ENCODE data around the gene GALNT4. TPM values are rescaled to one million over a fixed set of nuclear protein-coding genes. Genes with fewer than 3 reads are reported as not detected.

The GALNT4 gene
- polyA plus RNA-seq, 1 experiment = 2.1 TPM

GRCh38 chr12:89552376-89552775 is 27.8 kb upstream of the GALNT4 start:
- TF ChIP-seq, protein P1, sequence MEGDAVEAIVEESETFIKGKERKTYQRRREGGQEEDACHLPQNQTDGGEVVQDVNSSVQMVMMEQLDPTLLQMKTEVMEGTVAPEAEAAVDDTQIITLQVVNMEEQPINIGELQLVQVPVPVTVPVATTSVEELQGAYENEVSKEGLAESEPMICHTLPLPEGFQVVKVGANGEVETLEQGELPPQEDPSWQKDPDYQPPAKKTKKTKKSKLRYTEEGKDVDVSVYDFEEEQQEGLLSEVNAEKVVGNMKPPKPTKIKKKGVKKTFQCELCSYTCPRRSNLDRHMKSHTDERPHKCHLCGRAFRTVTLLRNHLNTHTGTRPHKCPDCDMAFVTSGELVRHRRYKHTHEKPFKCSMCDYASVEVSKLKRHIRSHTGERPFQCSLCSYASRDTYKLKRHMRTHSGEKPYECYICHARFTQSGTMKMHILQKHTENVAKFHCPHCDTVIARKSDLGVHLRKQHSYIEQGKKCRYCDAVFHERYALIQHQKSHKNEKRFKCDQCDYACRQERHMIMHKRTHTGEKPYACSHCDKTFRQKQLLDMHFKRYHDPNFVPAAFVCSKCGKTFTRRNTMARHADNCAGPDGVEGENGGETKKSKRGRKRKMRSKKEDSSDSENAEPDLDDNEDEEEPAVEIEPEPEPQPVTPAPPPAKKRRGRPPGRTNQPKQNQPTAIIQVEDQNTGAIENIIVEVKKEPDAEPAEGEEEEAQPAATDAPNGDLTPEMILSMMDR (IDR thresholded peaks at IDR 0.05; ENCODE audit: insufficient read depth, low read depth, low read length) = no peak
- ChIA-PET POLR2A (no interaction called here), CTCF (interaction anchor here (1.3 to 1.6 kb wide), 2 partner anchors 9 to 508 kb away, joined by 3 to 6 read pairs; no protein-coding TSS in a partner anchor)

DNA sequence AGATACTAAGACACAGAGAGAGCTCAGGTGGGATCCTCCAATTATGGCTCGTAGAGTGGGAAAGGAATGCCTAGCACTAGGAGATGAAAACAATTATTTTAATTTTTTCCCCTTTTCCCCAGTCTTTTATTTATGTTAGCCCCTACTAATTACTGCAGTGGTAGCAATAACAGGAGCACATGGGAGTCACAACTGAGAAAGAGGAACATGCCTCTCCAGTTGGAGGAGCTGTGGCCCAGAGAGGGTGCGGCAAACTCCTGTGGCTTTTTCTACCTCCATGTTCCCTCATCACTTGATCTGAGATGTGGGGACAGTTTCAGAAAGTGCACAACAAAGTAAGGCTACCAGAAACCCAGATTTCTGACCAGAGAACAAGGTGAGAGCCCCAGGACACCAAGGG is 27.2 kb upstream of the GALNT4 start:
- no peak for DNase-seq (ENCODE audit: low read depth)
- Histone ChIP-seq H3K4me3 (ENCODE audit: low read depth, low read length) (no peak overlapping the region), H3K27me3 (ENCODE audit: control insufficient read depth, insufficient read depth, low read length) (no peaks in the 10 kb centered on the region), H3K36me3 (ENCODE audit: control insufficient read depth, insufficient read depth, low read length) (no peaks in the 10 kb centered on the region)
- ChIA-PET CTCF (interaction anchor here (1.3 to 1.6 kb wide), 2 partner anchors 8 to 508 kb away, joined by 3 to 6 read pairs; no protein-coding TSS in a partner anchor), POLR2A (no interaction called here)
- TF ChIP-seq, protein P1 (IDR thresholded peaks at IDR 0.05; ENCODE audit: insufficient read depth, low read depth, low read length) = no peak

More at GRCh38 chr12:89552376-89552775, 27.8 kb upstream of the GALNT4 start:
- Histone ChIP-seq H3K4me3 (ENCODE audit: low read depth, low read length) (no peak overlapping the region), H3K27me3 (ENCODE audit: control insufficient read depth, insufficient read depth, low read length) (no peaks in the 10 kb centered on the region), H3K36me3 (ENCODE audit: control insufficient read depth, insufficient read depth, low read length) (no peaks in the 10 kb centered on the region)
- no peak for DNase-seq (ENCODE audit: low read depth)

DNA sequence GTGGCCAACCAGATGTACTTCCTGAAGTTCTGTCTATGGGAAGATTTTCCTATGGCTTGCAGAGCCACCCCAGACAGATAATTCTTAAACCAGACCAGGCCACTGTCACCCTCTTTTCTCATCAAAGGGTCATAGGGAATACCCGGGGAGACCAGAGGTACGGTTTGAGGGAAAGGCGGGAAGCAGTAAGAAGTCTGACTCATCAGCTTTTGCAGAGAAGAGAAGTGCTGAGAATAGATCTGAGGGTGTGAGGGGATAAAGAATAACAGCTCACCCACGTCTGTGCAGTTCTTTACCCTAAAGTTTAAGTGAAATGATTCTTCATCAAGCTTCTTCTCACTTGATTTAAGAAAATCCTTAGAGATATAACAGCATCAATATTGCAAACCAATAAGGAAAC is 22.5 kb upstream of the GALNT4 start:
- POLR2A ChIA-PET = no interaction called here
- H3K4me3 ChIP-seq (ENCODE audit: low read depth, low read length) = no peak overlapping the region

DNA sequence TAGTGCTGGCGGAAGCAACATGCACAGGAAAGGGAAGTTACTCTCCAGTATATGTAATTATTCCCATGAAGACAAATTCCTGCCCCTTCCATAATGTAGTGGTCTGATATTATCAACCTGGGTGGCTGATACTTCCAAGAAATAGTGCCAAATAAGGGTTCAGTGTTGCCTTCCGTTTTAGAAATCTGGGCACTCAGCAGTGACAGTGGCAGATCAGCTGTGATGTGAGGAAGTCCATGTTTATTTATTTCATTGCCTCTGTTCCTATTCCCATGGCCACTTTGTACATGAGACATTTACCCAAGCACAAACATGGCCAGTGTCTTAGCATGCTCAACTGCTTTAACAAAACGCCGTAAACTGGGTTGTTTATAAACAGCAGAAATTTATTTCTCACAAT is 21.6 kb upstream of the GALNT4 start:
- Histone ChIP-seq H3K4me3 (ENCODE audit: low read depth, low read length) (no peak overlapping the region), H3K36me3 (ENCODE audit: control insufficient read depth, insufficient read depth, low read length) (no peaks in the 10 kb centered on the region), H3K27me3 (ENCODE audit: control insufficient read depth, insufficient read depth, low read length) (no peaks in the 10 kb centered on the region)
- POLR2A ChIA-PET = no interaction called here
- no peak for DNase-seq (ENCODE audit: low read depth)
- CTCF ChIA-PET = no interaction called here
- TF ChIP-seq, protein P1 (IDR thresholded peaks at IDR 0.05; ENCODE audit: insufficient read depth, low read depth, low read length) = no peak

More for the DNA sequence above, 22.5 kb upstream of the GALNT4 start:
- no peak for DNase-seq (ENCODE audit: low read depth)
- Histone ChIP-seq H3K27me3 (ENCODE audit: control insufficient read depth, insufficient read depth, low read length) (no peaks in the 10 kb centered on the region), H3K36me3 (ENCODE audit: control insufficient read depth, insufficient read depth, low read length) (no peaks in the 10 kb centered on the region)
- CTCF ChIA-PET = interaction anchor here (1.3 kb wide), 1 partner anchor 161 kb away, joined by 4 read pairs; the partner anchor contains the start of gene ATP2B1
- TF ChIP-seq, protein P1 (IDR thresholded peaks at IDR 0.05; ENCODE audit: insufficient read depth, low read depth, low read length) = no peak

GRCh38 chr12:89544681-89545184 is 20.1 kb upstream of the GALNT4 start:
- TF ChIP-seq, protein P1 (IDR thresholded peaks at IDR 0.05; ENCODE audit: insufficient read depth, low read depth, low read length) = no peak
- no peak for DNase-seq (ENCODE audit: low read depth)
- H3K36me3 ChIP-seq (ENCODE audit: control insufficient read depth, insufficient read depth, low read length) = no peaks in the 10 kb centered on the region
- POLR2A ChIA-PET = no interaction called here
- H3K27me3 ChIP-seq (ENCODE audit: control insufficient read depth, insufficient read depth, low read length) = no peaks in the 10 kb centered on the region
- CTCF ChIA-PET = interaction anchor here (0.6 to 2.8 kb wide), 9 partner anchors 8 to 1361 kb away, joined by 3 to 9 read pairs (median 4); no protein-coding TSS in a partner anchor
- H3K4me3 ChIP-seq (ENCODE audit: low read depth, low read length) = no peak overlapping the region
